BLaER1 treated with 17β-estradiol and CSF1 and Interleukin-3, amounts not matched to agents 10 nM and 100 nM (cell line): ENCODE measurements around the gene CD200R1.

ENCODE experiments used
- H3K27ac ChIP-seq, 11 experiments: shearing (Covaris generic); formaldehyde crosslinking; 2 replicates each; pipeline ENCODE4 v1.8.1; 2022
- H3K27me3 ChIP-seq, 11 experiments: shearing (Covaris generic); formaldehyde crosslinking; 2 replicates each; pipeline ENCODE4 v1.8.1; 2022
- H3K36me3 ChIP-seq, 11 experiments: shearing (Covaris generic); formaldehyde crosslinking; 2 replicates each; pipeline ENCODE4 v1.8.1; 2022
- H3K4me1 ChIP-seq, 10 experiments: shearing (Covaris generic); formaldehyde crosslinking; 2 replicates each; pipeline ENCODE4 v1.8.1; 2022
- H3K4me2 ChIP-seq, 11 experiments: shearing (Covaris generic); formaldehyde crosslinking; 2 replicates each; pipeline ENCODE4 v1.8.1; 2022
- H3K4me3 ChIP-seq, 10 experiments: shearing (Covaris generic); formaldehyde crosslinking; 2 replicates each; pipeline ENCODE4 v1.8.1; 2022
- H3K9ac ChIP-seq, 11 experiments: shearing (Covaris generic); formaldehyde crosslinking; 2 replicates each; pipeline ENCODE4 v1.8.1; 2022
- H3K9me3 ChIP-seq, 11 experiments: shearing (Covaris generic); formaldehyde crosslinking; replicated peaks in 1 of 11; 2 replicates each; pipeline ENCODE4 v1.8.1; 2022
- H4K20me1 ChIP-seq, 11 experiments: shearing (Covaris generic); formaldehyde crosslinking; 2 replicates each; pipeline ENCODE4 v1.8.1; 2022
- Cebpa-rat ChIP-seq, 11 experiments: shearing (Covaris generic); IDR thresholded peaks; 2 replicates each; pipeline ENCODE4 v1.8.1; 2022

Gene CD200R1

GRCh38 chr3:113005611-113006010 lies 30.7 kb upstream of the CD200R1 start:
- no peak overlapping the region for H3K4me3 ChIP-seq
- H3K9me3 ChIP-seq: no peaks in the 10 kb centered on the region
- H3K27me3 ChIP-seq: no peaks in the 10 kb centered on the region
- TF ChIP-seq Cebpa-rat (IDR thresholded peaks at IDR 0.05): no peak
- no peak overlapping the region for H3K4me2 ChIP-seq
- peaks cover 4 to 58% (median 26%) of the 10 kb centered on the region in 11 experiments; a peak in 14 of 22 replicates for H4K20me1 ChIP-seq
- peaks cover 93 to 100% (median 99%) of the 10 kb centered on the region in 11 experiments for H3K36me3 ChIP-seq
- 0 out of 20 replicates have a peak, but pooled peaks cover 0 to 3% (median 0%) of the 10 kb centered on the region in 10 experiments for H3K4me1 ChIP-seq
- H3K9ac ChIP-seq: no peak overlapping the region
- H3K27ac ChIP-seq: no peak overlapping the region

- H3K4me3 ChIP-seq: no peak overlapping the region
- H3K9me3 ChIP-seq: no peaks in the 10 kb centered on the region
- H3K27me3 ChIP-seq: no peaks in the 10 kb centered on the region
- H3K36me3 ChIP-seq: peaks cover 85 to 100% (median 95%) of the 10 kb centered on the region in 11 experiments
- H3K4me1 ChIP-seq: 0 out of 20 replicates have a peak, but pooled peaks cover 0 to 3% (median 0%) of the 10 kb centered on the region in 10 experiments
- no peak overlapping the region for H3K9ac ChIP-seq
- no peak overlapping the region for H3K4me2 ChIP-seq
- H3K27ac ChIP-seq: no peak overlapping the region
- no peak for TF ChIP-seq Cebpa-rat (IDR thresholded peaks at IDR 0.05)
- H4K20me1 ChIP-seq: peaks cover 0 to 28% (median 15%) of the 10 kb centered on the region in 11 experiments; a peak in 10 of 22 replicates
Observed at GRCh38 chr3:113002679-113003078, 27.8 kb upstream of the CD200R1 start.

- H3K27ac ChIP-seq: no peak overlapping the region
- H3K36me3 ChIP-seq: peaks cover 78 to 99% (median 91%) of the 10 kb centered on the region in 11 experiments
- H3K4me2 ChIP-seq: no peak overlapping the region
- H3K27me3 ChIP-seq: no peaks in the 10 kb centered on the region
- H3K9ac ChIP-seq: no peak overlapping the region
- H3K4me3 ChIP-seq: no peak overlapping the region
- no peak for TF ChIP-seq Cebpa-rat (IDR thresholded peaks at IDR 0.05)
- peaks cover 0 to 24% (median 13%) of the 10 kb centered on the region in 11 experiments; a peak in 9 of 22 replicates for H4K20me1 ChIP-seq
- no peaks in the 10 kb centered on the region for H3K9me3 ChIP-seq
- H3K4me1 ChIP-seq: 0 out of 20 replicates have a peak, but pooled peaks cover 0 to 3% (median 0%) of the 10 kb centered on the region in 10 experiments
Observed at GRCh38 chr3:113002037-113002436, 27.1 kb upstream of the CD200R1 start.

- H4K20me1 ChIP-seq: peaks cover 0 to 15% (median 6%) of the 10 kb centered on the region in 11 experiments; a peak in 7 of 22 replicates
- no peak for TF ChIP-seq Cebpa-rat (IDR thresholded peaks at IDR 0.05)
- 0 out of 20 replicates have a peak, but pooled peaks cover 0 to 3% (median 0%) of the 10 kb centered on the region in 10 experiments for H3K4me1 ChIP-seq
- no peak overlapping the region for H3K4me3 ChIP-seq
- H3K36me3 ChIP-seq: peaks cover 65 to 94% (median 78%) of the 10 kb centered on the region in 11 experiments
- no peaks in the 10 kb centered on the region for H3K27me3 ChIP-seq
- no peaks in the 10 kb centered on the region for H3K9me3 ChIP-seq
- no peak overlapping the region for H3K9ac ChIP-seq
- no peak overlapping the region for H3K4me2 ChIP-seq
- no peak overlapping the region for H3K27ac ChIP-seq
Observed at GRCh38 chr3:113000691-113001090, 25.8 kb upstream of the CD200R1 start.

- TF ChIP-seq Cebpa-rat (IDR thresholded peaks at IDR 0.05): no peak; a peak in 1 of 22 replicates
- H3K9me3 ChIP-seq: no peaks in the 10 kb centered on the region
- H3K27ac ChIP-seq: no peak overlapping the region
- H3K4me2 ChIP-seq: no peak overlapping the region
- H3K4me3 ChIP-seq: no peak overlapping the region
- H3K9ac ChIP-seq: no peak overlapping the region
- no peaks in the 10 kb centered on the region for H3K27me3 ChIP-seq
- H4K20me1 ChIP-seq: peaks cover 0 to 6% (median 0%) of the 10 kb centered on the region in 11 experiments; a peak in 3 of 22 replicates
- H3K4me1 ChIP-seq: peaks cover 8 to 25% (median 17%) of the 10 kb centered on the region in 10 experiments
- H3K36me3 ChIP-seq: peaks cover 23 to 50% (median 33%) of the 10 kb centered on the region in 11 experiments
Observed at GRCh38 chr3:112995800-112996199, 20.9 kb upstream of the CD200R1 start.

- H3K9ac ChIP-seq: peak within 1 kb of the TSS; percentile 75 to 92 (median 85)
- peak within 1 kb of the TSS; percentile 56 to 86 (median 77) for H3K4me2 ChIP-seq
- peaks cover 0 to 12% (median 0%) of the 10 kb centered on the region in 11 experiments; a peak in 3 of 22 replicates for H3K36me3 ChIP-seq
- peak within 1 kb of the TSS; percentile 71 to 91 (median 84) for H3K27ac ChIP-seq
- peak within 1 kb of the TSS; percentile 80 to 98 (median 90) for H3K4me3 ChIP-seq
- no peak for TF ChIP-seq Cebpa-rat (IDR thresholded peaks at IDR 0.05)
- H3K9me3 ChIP-seq: no peaks in the 10 kb centered on the region
- H4K20me1 ChIP-seq: no peaks in the 10 kb centered on the region; a peak in 2 of 22 replicates
- peaks cover 13 to 31% (median 23%) of the 10 kb centered on the region in 10 experiments for H3K4me1 ChIP-seq
- no peaks in the 10 kb centered on the region for H3K27me3 ChIP-seq
Observed at GRCh38 chr3:112990672-112991602, 16.0 kb upstream of the CD200R1 start, which contains the start of gene GTPBP8. Gene GTPBP8, plus strand, starts transcription at chr3:112990984. Its CDS starts 16 bp downstream, at chr3:112991000.

DNA sequence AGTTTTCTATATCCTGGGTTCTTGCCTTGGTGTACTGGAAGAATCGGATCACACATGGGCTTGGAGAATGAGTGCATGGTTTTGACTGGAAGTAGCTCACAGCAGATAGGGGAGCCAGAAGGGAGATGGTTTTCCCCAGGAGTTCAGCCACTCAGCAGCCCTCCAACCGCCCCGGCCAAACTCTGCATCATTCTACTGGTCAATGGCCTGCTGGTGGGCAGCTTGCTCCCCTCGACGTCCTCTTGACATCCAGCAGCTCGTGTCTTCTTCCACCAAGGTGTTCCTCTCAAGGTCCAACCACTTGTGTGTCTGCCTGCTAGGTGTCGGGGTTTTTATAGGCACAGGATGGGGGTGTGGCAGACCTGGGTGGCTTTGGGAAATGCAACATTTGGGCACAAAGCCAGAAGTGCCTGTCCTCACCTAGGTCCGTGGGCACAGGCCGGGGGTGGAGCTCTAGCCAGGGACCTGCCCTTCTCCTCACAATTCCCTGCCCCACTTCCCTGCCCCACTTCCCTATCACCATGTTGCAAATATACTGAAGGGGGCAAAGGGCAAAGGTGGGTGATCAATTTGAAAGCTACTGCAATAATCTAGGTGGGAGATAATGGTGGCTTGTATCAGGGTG lies 12.9 kb upstream of the CD200R1 start:
- Histone ChIP-seq H3K9ac (no peak overlapping the region), H3K36me3 (no peaks in the 10 kb centered on the region), H3K4me2 (no peak overlapping the region), H4K20me1 (no peaks in the 10 kb centered on the region), H3K27ac (no peak overlapping the region), H3K4me3 (no peak overlapping the region), H3K4me1 (peaks cover 18 to 31% (median 29%) of the 10 kb centered on the region in 10 experiments), H3K27me3 (no peaks in the 10 kb centered on the region), H3K9me3 (no peaks in the 10 kb centered on the region)
- TF ChIP-seq Cebpa-rat (IDR thresholded peaks at IDR 0.05): no peak

GRCh38 chr3:112984485-112984884 lies 9.6 kb upstream of the CD200R1 start:
- H3K4me3 ChIP-seq: no peak overlapping the region
- H3K9me3 ChIP-seq: no peaks in the 10 kb centered on the region
- H3K27me3 ChIP-seq: no peaks in the 10 kb centered on the region
- H3K36me3 ChIP-seq: no peaks in the 10 kb centered on the region
- H3K27ac ChIP-seq: no peak overlapping the region
- H3K4me1 ChIP-seq: peaks cover 5 to 18% (median 11%) of the 10 kb centered on the region in 10 experiments; a peak in 17 of 20 replicates
- H3K4me2 ChIP-seq: peak overlapping the region in 7 of 11 experiments; percentile 5 to 52 (median 16); a peak in 6 of 22 replicates
- no peaks in the 10 kb centered on the region for H4K20me1 ChIP-seq
- TF ChIP-seq Cebpa-rat (IDR thresholded peaks at IDR 0.05): no peak
- H3K9ac ChIP-seq: no peak overlapping the region

GRCh38 chr3:112982710-112983109 lies 7.8 kb upstream of the CD200R1 start:
- Histone ChIP-seq H3K27ac (no peak overlapping the region), H3K9ac (no peak overlapping the region), H3K36me3 (no peaks in the 10 kb centered on the region), H3K4me2 (peak overlapping the region in 3 of 11 experiments; percentile 49 to 56 (median 53); a peak in 4 of 22 replicates), H3K9me3 (no peaks in the 10 kb centered on the region), H3K27me3 (no peaks in the 10 kb centered on the region), H3K4me1 (peaks cover 5 to 31% (median 11%) of the 10 kb centered on the region in 10 experiments; a peak in 17 of 20 replicates), H4K20me1 (no peaks in the 10 kb centered on the region), H3K4me3 (no peak overlapping the region)
- TF ChIP-seq Cebpa-rat (IDR thresholded peaks at IDR 0.05): no peak
